ENCODE measurements around the gene ATG7.

GRCh38 chr3:11565932-11566331 is 293.7 kb downstream of the ATG7 start:
- TF ChIP-seq ZNF274 (IDR thresholded peaks at IDR 0.05; ENCODE audit: low read depth, low read length) (no peak), YY1 (IDR thresholded peaks at IDR 0.05; ENCODE audit: insufficient read depth, insufficient read length) (no peak)
